GM21723 (cell line): ENCODE measurements around the gene DELE1.
"Not testable (repeated sequence)": the region's sequence is repeated elsewhere in the genome, so short reads cannot be mapped to it uniquely, and the experiment has no call there.

Source experiments
- ATAC-seq: cut with Tn5 transposase; IDR thresholded peaks from one replicate; pipeline ENCODE4 v1.9.1; 2021; ENCODE audit warnings: mild to moderate bottlenecking, moderate library complexity; ENCODE audit not compliant: unreplicated experiment

Gene DELE1

DNA sequence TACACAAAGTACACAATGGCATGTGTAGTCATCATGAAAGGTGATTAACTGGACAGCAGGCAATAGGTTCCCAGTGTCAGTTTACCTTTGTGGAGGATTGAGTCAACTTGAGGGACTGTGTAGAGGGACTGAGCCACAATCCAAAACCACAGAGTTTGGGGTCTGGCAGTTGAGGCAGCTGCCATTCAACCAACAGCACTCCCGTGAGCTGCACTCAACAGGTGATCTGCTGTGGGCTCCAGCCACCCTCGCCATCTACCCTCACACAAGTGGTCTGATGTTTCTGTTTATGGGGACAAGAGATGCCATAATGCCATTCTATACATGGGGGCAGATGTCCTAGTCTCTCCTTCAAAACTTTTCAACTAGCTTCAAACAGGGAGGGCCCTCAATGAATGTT, 2.9 kb upstream of the DELE1 start:
- no peak for ATAC-seq

DNA sequence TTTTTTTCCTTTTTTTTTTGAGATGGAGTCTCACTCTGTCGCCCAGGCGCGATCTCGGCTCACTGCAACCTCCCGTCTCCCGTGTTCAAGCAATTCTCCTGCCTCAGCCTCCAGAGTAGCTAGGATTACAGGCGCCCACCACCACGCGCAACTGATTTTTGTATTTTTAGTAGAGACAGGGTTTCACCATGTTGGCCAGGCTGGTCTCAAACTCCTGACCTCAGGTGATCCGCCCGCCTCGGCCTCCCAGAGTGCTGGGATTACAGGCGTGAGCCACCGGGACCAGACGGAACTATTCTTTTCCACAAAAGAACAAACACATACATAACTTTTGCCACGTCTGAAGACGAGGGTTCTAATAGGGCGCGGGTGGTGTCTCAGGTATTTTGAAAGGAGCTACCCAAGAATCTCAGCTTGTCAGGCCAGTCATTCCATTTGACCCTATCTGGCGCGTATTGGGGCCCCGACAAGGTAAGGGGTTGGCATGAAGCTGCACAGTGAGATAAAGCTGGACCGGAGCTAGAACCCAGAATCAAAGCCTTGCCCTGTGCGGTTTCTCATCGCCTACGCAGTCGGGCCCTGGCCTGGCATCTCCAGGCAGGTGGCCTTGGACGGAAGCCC, 734 bp upstream of the DELE1 start:
- not testable (repeated sequence) for ATAC-seq

DNA sequence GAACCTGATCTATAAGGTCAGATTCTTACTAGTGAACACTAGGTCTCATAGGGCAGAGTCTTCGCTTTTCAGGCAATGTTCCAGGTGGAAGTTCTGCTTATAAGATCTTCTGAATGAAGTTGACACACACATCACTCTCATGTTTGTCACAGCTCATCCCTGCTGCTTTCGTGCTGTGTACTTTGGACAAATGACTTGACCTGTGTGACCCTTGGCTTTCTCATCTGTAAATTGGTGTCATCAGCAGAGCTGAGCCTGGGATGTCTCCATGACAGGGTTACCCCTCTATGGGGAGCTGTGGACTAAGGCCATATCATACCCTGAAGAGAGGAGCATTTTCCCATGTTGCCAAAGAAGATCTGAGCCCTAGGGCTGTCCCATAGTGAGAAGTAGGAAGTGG, 2.8 kb downstream of the DELE1 start:
- no peak for ATAC-seq

DNA sequence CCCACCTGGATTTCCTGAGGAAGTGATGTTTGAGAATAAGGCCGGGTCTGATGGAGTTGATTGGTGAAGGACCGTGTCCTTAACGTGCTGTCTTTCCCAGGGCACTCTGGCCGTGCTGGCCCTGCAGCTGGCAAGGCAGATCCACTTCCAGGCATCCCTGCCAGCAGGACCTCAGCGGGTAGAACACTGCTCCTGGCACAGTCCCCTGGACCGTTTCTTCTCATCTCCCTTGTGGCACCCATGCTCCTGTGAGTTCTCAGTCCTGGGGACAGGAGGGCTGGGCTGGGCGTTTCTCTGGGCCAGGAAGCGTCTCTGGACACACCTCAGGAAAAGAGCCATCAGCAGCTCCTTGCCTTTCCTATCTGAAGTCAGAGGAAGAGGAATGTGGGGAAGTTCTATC, 4.4 kb downstream of the DELE1 start:
- no peak for ATAC-seq

DNA sequence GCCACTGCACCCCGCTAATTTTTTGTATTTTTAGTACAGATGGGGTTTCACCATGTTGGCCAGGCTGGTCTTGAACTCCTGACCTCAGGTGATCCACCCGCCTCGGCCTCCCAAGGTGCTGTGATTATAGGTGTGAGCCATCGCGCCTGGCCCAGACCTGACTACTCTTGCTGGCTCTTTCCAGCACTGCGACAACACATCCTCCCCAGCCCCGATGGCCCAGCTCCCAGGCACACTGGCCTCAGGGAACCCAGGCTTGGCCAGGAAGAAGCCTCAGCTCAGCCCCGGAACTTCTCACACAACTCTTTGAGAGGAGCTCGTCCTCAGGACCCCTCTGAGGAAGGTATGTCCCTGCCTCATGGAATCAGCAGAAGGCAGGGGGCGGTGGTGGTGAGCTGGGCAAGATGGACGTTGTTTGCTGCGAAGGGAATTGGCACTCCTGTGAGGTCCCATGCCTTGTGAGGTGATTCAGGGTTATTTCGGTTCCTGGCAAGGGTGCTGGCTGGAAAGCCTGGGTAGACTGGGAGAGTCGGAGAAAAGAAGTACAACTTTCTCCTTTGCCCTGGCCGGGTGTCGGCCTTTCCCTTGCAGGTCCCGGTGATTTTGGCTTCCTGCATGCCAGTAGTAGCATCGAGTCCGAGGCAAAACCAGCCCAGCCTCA, 5.9 kb downstream of the DELE1 start:
- ATAC-seq, result no peak

DNA sequence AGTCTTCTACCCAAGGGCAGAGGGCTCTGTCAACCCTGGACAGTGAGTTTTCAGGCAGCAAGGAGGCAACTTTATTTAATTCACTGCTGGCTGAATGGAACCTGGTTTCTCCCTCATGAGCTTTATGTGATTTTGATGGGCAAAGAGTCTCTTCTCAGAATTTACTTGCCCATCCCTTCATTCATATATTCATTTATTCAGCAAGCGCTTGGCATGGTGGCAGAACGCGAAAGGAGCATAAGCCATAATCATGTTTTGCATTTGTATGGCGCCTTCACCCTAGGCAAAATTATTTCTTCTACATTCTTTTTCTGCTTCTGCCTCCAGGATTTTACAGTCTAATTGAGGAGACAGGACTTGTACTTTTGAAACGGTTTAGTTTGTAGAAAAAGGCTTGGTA, 8.0 kb downstream of the DELE1 start:
- ATAC-seq, result no peak

DNA sequence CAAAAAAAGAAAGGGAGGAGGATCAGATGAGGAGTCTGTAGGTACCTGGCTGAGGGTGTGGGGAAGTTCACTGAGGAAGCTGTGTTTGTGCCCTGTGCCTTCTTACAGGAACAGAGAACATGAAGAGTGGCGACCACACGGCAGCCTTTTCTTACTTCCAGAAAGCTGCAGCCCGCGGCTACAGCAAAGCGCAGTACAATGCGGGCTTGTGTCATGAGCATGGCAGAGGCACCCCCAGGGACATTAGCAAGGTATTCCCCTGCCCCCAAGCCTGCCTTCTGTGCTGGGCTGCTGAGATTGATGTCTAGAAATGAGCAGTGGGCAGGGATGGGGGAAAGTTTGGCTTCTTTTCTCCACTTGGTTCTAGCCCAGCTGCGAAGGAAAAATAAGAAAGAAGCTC, 9.5 kb downstream of the DELE1 start:
- ATAC-seq, result no peak

DNA sequence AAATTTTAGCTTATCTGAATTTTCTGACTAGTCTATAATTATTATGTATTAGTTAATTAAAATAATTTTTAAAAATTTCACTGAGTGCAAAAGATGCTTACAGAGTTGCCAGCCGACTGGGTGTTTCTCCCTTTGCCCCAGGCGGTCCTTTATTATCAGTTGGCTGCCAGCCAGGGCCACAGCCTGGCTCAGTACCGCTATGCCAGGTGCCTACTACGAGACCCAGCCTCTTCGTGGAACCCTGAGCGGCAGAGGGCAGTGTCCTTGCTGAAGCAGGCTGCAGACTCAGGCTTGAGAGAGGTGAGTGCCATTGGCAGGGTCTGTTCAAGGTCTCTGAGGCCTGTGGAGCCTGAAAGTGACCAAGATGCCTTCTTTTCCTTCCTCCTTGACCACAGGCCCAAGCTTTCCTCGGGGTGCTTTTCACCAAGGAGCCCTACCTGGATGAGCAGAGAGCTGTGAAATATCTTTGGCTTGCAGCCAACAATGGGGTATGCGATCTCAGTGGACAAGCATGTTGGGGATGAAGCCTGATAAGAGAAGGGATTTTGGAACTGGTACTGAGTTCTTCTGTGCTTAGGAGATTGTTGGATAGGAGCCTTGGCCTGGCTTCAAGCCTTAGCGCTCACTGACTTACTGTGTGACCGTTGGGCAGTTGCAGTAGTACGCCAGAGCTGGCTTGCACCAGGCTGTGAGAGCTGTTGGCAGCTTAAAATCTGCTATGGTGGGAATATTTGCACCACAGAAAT, 10.6 kb downstream of the DELE1 start:
- no peak for ATAC-seq

DNA sequence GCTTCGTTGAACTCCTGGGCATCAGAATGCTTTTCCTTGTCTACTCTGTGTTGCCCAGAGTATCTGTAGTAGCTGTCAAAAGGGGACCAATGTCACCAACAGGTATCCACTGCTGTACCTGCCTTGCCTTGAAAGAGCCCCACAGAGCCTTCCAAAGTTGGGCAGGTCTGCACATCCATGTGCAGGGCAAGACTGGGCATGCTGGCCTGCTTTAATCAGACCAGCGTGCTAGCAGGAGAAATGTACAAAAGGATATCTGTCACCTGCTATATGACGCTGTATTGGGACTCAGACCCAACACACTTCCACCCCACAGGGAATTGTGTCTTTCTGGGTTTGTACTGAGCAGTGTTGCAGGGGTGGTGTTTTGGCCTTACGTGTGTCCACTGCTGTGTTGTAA, 11.9 kb downstream of the DELE1 start:
- no peak for ATAC-seq

DNA sequence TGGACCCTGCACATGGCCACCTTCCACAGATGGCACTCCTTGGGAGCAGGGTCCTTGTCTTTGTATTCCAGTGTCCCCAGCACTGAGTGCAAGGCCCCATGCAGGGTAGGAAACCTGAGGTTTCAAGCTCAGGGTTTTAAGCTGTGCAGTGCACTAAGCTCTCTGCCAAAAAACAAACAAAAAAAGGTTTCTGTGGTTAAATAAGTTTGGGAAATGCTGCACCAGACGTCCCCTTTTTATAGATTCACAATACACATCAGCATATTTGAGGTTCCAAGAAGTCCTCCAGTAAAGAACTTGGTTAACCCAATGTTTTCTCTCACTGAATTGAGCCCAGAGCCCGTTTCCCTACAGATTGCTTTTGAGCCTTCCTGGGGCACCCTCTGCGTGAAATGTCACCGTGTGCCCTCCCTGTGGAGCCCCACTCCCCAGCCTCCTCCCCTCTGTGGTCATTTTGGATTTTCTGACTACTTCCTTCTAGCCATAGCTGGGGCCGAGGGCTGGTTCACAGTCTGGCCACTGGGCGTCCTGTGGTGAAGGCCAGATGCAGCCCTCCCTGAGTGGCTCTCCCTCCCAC, 17.1 kb downstream of the DELE1 start:
- ATAC-seq, result no peak

DNA sequence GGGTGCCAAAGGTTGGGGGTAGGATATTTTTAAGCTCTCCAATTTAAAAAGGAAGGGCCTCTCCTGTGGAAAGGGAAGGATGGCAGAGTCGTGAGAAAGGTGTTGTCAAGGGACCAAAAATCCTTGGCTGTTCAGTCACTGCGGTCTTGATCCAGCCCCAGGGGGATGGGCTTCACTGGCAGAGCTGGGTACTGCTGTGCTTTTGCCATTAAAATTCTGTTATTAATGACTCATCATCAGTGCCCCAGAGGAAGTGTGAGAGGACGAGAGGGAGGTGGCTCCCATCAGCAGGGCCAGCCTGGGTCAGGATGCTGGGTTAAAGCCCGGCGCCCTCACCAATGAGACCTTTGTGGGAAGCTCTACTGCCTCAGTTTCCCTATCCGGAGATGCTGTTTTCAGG, 17.6 kb downstream of the DELE1 start:
- ATAC-seq, result no peak

DNA sequence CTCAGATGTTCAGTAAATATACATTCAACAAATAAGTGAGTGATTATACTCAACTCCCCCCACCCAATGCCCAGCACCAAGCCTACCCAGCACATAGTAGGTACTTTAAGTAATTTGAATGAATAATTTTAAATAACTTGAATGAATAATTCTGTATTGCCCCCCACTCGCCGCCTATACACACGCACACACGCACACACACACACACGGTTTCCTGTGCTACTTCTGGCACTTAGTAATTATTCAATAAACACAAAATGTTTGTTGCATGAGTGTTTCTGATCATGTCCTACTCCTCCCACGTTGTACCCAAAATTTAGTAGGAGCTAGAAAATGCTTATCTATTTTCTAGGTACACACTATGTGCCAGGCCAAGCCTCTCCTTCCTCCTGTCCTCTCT, 18.1 kb downstream of the DELE1 start:
- no peak for ATAC-seq

DNA sequence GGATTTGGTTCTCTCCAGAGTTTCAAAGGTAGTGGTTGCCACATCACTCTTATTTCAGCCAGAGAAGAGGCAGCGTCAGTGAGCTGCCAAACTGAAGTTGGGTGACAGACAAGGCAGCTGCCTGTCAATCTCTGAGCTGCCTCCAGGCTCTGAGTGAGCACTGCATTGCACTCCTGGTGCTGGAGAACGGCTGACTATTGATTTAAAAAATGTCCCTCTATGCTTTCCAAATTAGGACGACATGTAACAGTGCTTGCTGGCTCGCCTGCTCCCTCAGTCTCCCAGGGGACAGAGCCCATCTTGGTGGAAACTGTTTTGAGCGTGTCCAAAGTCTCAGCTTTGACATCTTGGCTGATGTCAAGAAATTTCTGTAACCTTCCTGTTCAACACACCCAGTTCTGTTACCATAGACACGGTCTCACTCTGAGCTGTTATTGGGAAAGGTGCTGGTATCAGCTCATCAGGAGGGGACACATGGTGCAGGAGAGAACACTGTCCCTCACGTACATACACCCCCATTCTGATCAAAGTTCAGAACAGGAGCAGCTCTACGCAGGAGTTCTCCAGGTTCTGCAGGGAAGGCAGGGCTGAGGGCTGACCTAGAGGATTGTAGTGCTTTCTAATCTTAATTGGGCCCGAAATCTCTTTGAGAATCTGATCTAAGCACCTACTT, 18.6 kb downstream of the DELE1 start:
- no peak for ATAC-seq

DNA sequence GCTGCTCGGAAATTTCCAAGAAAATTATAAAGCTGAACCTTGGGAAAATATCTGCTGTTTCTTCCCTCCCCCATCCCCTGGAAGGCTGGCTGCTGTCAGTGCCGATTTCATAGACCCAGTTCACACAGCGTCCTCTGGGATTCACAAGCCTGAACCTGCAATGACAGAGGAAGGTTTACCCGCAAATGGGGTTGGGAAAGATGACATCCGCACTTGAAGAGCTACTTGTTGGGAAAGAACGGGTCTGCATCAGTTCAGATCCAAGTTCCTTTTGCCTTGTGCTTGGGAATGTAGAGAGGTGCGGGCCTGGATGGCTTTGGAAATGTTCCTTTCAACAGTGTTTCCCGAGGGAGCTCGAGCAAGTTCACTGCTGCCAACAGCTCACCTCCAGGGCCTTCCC, 20.4 kb downstream of the DELE1 start:
- no peak for ATAC-seq

DNA sequence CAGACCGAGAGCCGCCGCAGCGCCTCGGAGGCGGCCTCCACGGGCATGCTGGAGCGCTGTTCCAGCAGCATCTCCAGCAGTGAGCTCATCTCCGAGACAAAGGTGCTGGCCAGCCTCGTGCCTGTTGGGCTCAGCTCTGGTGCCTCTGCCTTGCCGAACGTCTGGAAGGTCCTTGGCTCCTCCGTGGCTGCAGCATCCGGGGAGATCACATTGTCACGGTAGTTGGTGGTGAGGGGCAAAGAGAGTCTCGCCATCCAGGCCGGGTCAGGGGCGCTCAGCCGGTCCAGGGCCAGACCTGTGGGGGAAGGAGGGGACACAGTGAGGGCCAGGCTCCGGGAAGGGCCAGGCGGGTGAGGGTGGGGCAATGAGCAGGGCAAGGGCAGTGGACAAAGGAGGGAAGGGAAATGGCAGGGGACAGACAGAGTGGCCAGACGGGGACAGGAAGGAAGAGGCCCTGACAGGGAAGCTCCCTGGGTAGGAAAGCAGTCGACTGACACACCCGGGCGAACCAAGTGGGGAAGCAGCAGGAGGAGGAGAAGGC, 21.9 kb downstream of the DELE1 start:
- ATAC-seq, result no peak

DNA sequence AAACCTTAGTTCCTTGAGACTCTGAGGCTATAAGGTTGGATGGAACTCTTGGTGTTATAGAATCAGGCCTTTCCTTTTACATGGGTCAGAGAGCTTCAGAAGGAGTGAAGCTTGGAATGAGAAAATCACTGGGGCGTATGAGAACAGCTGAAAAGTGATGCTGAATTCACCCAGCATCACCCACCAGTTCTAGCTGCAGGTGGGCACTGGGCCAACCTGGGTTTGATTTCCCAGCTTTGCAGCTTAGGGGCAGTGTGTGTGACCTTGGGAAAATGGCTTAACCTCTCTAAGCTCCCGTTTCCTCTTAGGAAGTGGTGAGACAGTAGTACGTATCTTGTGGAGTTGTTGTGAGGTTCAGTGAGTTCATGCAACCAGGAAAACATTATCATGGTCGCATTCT, 23.6 kb downstream of the DELE1 start:
- no peak for ATAC-seq

DNA sequence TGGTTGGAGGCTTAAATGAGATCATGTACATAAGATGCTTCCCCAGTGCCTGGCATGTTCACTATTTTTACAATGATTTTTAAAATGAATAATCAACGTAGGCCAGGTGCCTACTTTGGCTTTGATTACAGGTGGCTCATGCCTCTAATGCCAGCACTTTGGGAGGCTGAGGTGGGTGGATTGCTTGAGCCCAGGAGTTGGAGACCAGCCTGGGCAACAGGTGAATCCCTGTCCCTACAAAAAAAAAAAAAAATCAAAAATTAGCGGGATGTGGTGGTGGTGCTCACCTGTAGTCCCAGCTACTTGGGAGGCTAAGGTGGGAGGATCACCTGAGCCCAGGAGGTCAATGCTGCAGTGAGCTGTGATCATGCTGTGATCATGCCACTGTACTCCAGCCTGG, 25.1 kb downstream of the DELE1 start:
- no peak for ATAC-seq

DNA sequence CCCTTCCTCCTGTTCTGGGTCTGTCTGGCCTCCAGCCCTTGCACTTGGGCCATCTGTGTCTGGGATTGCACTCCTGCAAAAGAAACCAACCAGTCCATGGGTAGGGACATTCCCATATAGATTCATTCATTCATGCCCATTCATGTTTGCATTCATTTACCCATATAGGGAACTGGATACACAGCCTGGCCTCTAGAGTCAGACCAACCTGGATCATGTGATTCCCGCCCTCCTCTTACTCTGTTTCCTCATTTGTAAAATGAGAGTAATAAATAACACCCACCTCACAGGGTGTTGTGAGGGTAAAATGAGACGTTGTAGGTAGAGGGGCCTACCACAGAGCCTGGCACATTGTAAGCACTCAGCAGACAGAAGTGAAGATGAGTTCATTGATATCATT, 25.8 kb downstream of the DELE1 start:
- no peak for ATAC-seq

DNA sequence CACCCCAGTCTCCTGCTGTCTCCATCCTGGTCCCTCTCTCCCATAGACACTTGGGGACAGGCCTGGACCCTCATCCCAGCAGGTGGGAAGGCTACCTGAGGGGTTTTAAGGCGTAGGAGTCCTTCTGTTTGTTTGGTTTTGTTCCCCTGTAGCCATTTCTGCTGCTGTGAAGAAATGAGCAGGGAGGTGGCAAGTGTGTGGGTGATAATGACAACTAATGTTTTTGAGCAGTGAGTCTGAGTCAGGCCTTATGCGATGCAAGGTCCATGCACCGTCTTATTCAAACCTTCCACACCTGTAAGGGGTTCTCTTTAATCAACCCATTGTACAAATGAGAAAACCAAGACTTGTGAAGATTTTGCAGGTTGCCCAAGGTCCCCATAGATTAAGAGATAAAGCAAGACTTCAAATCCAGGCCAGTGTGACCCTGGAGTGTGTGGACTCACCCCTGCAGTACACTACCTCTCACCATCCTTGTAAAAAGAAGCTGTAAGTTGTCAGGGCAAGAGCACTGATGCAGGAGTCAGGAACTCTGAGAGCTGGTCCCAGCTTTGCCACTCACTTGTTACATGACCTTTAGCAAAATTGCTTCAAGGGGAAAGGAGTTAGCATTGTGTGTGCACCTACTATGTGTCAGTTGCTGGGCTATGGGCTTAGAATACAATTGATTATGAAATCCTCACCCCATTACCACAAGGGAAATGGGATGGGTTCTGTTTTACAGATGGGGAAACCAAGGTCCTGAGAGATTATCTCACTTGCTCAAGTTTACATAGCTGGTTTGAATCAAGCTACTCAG, 26.7 kb downstream of the DELE1 start:
- no peak for ATAC-seq

DNA sequence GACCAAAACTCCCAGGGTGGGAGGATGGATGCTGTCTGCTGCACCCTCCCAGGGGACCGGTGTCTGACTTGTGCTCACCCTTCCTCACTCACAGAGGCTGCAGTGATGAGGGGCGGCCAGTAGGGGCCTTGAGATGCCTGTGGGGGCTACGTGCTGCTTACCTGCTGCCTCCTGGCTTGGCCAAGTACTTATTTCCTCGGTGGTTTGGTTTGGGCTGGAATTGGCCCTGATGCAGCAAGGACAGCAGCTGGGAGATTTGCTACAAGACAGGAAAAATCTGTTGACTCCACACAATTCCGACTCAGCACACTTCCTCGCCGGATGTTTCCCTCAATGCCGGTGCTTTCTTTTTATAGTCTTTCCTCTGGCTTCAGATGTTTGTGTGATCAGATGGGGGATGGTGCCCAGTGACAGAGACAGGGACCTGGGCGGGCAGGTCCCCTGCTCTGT, 27.7 kb downstream of the DELE1 start:
- peak; percentile 77 for ATAC-seq
